T-helper 1 cell (primary cell): Measurements from ENCODE around the gene TMEM87B.
"Not testable (repeated sequence)": the region's sequence is repeated elsewhere in the genome, so short reads cannot be mapped to it uniquely, and the experiment has no call there.

Experiments used
- DNase-seq, 5 donors: peaks; one replicate each; pipeline ENCODE4 v3.0.0-alpha.2; 2012 to 2020

The TMEM87B gene

GRCh38 chr2:112129060-112129459 lies 74.0 kb downstream of the TMEM87B start:
- no peak for DNase-seq

DNA sequence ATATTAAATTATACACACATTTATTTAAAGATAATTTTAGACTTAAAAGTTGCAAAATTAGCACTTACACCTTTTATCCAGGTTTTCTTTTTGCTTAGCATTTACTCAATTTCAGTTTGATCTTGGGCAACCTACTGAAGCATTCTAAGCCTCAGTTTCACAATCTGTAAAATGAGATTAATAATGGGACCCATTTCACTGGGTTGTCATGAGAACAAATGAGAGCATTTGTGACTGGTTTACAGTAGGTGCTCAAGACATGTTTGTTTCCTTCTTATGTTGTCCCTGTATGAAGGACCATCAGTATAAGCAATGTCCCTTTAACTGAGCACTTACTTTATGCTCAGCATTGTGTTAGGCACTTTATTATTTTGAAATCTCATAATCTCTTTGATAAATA lies 78.3 kb downstream of the TMEM87B start:
- no peak for DNase-seq

DNA sequence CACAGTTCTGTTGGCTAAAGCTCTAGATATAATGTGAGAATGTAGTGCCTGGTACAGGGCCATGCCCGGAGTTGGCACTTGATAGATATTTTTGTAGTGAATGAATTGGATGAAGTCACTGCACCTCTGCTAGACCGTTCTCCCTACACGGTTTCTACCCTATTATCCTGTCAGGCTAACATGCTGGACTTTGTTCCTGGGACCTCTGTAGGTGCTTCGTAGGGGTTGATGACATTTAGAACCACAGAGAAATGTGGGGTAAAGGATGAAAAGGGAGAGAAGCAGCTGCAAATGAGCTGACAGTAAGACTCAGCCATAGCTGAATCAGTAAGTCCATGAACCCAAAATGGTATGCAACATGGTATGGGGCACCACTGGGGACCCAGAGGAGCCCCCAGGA lies 79.1 kb downstream of the TMEM87B start:
- no peak for DNase-seq

- DNase-seq = no peak
Measured at GRCh38 chr2:112136096-112136495, 81.0 kb downstream of the TMEM87B start.

GRCh38 chr2:112137516-112138158 lies 82.6 kb downstream of the TMEM87B start:
- no peak for DNase-seq

DNA sequence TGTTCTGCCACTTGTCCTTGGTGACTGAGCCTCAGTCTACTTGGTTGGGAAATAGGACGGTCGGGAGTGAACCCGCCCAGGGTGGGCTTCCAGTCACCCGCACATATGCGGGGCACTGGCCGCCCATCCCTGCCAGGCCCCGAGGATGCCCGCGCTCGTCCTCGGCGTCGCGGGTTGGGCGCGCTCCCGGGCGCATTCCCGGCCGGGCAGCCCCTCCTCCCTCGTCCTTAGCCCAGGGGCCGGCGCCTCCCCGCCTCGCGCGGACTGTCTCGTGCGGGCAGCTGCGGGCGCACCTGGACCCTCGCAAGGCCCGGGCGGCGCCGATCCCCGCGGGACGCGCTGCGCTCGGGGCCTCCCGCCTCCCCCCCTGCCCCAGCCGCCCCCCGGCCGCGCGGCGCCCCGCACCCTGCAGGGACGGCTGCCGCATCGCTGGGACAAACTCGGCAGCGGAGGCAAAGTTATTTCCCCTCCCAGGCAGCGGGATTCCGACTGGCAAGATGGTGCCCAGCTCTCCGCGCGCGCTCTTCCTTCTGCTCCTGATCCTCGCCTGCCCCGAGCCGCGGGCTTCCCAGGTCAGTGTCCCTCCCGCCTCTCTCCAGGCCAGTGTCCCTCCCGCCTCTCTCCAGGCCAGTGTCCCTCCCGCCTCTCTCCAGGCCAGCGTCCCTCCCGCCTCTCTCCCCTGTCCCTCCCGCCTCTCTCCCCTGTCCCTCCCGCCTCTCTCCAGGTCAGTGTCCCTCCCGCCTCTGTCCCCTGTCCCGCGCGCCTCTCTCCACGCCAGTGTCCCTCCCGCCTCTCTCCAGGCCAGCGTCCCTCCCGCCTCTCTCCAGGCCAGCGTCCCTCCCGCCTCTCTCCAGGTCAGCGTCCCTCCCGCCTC lies 83.3 kb downstream of the TMEM87B start, which contains the start of gene FBLN7:
Gene FBLN7 (plus strand): TSS at position 227 of the 874 bp plus-strand sequence. CDS start 271 bp downstream, at position 498.
- peak in 1 of 5 donors; percentile 9 for DNase-seq

GRCh38 chr2:112139033-112139614 lies 84.1 kb downstream of the TMEM87B start:
- not testable (repeated sequence) for DNase-seq

DNA sequence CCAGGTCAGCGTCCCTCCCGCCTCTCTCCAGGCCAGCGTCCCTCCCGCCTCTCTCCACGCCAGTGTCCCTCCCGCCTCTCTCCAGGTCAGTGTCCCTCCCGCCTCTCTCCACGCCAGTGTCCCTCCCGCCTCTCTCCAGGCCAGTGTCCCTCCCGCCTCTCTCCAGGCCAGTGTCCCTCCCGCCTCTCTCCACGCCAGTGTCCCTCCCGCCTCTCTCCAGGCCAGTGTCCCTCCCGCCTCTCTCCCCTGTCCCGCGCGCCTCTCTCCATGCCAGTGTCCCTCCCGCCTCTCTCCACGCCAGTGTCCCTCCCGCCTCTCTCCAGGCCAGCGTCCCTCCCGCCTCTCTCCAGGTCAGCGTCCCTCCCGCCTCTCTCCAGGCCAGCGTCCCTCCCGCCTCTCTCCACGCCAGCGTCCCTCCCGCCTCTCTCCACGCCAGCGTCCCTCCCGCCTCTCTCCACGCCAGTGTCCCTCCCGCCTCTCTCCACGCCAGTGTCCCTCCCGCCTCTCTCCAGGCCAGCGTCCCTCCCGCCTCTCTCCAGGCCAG lies 84.7 kb downstream of the TMEM87B start:
- not testable (repeated sequence) for DNase-seq

DNA sequence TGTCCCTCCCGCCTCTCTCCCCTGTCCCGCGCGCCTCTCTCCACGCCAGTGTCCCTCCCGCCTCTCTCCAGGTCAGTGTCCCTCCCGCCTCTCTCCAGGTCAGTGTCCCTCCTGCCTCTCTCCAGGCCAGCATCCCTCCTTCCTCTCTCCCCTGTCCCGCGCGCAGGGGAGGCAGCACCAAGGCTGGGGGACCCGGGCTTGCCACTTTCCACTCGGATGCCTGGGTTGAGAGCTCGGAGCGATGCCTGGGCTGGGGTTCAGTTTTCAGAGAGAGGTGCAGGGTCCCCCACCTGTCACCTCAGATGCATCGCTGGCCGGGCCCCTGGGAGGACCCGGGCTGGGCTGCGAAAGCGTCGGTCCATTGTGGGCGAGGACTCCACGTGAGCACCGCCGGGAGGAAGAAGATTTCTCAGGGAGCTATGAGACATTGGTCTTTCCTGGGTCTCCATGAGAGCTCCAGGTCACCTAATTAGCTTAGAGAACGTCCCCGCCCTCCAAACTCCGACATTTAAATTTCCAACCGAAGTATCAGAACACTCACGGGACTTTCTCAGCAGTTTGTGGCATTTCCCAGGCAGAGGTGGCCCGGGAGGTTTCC lies 85.2 kb downstream of the TMEM87B start:
- no peak for DNase-seq

DNA sequence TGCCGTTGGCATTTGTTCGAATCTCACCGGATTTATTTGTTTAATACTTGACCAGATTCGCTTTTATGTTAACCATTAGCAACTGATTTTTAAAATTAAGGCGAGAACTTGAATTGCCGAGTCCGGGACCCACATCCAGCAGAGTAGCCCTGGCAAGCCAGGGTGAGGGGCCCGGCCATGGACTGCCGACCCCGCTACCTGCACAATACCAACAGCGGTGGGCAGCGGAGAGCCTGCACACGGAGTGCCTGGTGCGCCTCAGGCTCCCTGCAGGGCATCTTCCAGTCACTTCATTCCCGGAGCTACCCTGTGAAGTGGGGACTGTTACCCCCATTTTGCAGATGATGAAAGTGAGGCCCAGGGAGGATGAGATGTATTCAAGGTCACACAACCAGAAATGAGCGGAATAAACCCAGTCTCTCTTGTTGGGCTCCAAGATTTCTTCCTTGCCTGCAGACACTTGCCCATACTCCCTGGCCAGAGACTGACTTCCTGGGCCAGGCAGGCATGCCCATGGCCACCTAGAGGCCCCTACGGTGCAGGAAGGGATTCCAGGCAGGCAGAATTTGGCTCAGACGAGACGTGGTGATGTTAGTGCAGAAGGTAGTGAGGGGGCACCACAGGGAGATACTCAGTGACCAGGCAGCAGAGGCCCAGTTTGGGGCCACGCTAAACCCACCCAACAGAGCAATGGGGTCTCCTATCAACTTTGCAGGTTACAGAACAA lies 86.0 kb downstream of the TMEM87B start:
- DNase-seq = no peak

DNA sequence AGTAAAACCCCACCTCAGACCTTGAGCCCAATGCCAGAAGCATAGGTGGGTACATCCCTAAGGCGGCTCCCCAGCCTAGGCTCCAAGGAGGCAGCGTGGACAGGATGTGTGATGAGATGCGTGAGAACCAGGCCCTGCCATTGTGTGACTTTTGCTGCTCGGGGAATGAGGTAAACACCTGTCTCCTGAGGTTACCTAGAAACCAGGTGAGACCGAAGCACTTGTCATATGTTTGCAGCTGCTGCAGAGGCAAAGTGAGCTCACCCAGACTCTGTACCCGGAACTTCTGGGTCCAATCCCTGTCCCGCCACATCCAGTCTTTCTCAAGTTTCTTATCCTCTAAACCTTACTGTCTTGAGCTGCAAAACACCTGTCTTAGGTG lies 86.5 kb downstream of the TMEM87B start:
- DNase-seq = no peak

GRCh38 chr2:112142525-112143078 lies 87.5 kb downstream of the TMEM87B start:
- DNase-seq = no peak

DNA sequence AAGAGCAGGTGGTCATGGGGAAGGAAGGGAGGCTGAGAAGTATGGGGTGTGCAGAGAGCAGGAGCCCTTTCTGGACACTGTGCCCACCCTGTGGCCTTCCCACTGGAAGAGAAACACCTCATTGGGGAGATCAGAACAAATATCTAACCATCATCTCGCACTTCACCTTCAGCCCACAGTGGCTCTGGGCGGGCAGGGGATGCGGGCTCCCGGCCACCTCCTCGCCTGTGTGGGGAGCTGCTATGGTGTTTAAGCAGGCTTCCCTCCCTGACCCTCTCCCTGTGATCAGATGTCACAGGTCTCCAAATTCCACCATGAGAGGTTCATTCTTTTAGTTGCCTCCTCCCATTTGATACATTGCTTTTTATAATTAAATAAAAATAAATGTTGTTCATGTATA lies 88.1 kb downstream of the TMEM87B start:
- DNase-seq = no peak

GRCh38 chr2:112144966-112145365 lies 89.9 kb downstream of the TMEM87B start:
- no peak for DNase-seq

DNA sequence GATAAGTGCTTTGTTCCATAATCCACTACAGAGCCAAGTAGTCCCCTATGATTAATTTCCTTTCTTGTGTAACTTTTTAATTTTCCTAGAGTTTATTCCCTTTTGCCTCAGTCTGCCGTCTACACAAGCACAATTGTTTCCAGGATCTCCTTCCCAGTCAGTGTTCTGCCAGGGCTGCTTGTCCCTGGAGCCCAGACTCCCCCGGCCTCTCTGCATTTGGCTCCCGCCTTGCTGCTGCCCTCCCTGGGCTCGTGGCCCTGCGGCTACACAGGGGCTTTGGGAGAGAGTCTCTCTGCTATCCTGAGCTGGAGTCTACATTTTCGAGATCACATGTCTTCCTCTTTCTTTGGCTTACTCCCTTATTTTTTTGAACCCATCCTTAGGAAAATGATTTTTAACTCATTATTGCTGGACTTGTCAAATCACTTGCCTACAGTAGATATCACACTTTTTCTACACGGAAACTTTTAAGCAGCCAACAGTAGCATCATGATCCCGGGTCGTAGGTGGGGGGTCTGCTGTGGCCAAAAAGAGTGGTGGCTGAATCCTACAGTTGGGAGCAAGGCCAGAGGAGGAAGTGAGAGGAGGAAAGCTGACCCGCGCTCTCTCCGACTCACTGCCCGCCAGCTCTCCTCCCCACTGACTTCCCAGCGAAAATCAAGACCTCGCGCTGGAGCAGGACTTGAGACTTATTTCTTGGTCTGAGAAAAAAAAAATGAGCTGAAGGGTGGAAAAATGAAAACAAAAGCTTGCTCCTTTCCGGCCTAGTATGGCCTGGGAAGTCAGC lies 92.5 kb downstream of the TMEM87B start:
- DNase-seq = no peak

GRCh38 chr2:112148477-112148876 lies 93.4 kb downstream of the TMEM87B start:
- no peak for DNase-seq

DNA sequence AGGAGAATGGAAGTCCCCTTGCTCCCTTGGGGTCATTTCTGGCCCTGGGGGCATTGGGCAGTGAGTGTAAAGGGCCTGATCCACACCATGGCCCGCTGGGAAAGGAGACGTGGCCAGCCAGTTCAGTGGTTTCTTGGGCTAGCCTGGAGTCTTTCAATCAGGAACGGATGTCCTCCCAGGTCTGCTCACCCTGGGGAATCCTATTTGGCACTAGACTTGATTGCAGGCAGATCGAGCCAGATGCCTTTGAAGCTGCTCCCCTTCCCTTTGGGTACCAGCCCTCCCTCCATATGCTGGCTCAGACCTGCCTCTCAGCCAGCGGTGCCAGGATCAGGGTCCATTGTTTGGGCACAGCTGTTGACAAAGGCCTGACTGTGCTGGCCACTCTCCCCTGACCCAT lies 94.1 kb downstream of the TMEM87B start:
- no peak for DNase-seq

DNA sequence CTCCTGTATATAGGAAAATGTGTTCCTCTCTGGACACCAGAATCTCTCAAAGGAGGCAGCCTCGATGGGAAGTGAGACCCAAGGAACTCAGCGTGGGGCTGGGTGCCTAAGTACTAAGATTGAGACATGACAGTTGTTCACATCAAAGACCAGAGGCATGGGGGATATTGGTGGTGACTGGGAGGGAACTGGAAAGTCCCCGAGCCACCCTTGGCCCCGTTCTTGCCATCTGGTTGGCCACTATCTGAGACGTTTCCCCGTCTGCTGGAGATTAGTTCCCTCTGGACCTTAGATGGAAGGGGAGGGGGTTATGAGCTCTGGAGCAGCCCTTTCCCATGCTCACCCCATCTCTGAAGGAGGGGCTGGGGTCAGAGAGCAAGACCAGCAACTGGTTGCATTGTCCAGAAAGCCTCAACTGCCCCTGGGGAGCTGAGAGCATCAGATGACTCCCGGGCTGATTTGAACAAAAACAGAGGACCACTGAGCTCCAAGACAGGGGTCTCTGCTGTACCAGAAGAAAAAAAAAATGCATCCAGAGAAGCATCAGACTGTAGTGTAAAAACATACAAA lies 94.9 kb downstream of the TMEM87B start:
- DNase-seq = no peak

GRCh38 chr2:112150447-112150846 lies 95.4 kb downstream of the TMEM87B start:
- DNase-seq = no peak

GRCh38 chr2:112150851-112151250 lies 95.8 kb downstream of the TMEM87B start:
- no peak for DNase-seq

DNA sequence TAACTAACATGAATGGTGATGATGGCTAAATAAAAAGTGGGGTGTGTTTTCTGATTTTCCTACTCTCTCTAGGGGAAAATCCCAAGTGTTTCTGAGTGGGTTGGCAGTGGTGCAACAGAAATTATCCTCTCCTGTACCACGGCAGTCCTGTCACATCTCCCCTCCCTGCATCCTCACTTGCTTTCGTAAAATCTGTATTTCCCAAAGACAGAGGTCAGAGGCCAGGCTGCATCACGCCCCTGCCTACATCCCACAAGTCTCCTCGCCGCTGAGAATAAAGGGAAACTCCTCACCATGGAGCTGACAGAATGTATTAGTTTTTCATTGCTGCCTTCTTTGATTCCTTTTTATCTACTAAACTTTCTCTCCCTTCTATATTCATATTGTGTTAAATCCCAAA lies 96.2 kb downstream of the TMEM87B start:
- DNase-seq = no peak
